Measurements from ENCODE around the gene ASPA.

DNA sequence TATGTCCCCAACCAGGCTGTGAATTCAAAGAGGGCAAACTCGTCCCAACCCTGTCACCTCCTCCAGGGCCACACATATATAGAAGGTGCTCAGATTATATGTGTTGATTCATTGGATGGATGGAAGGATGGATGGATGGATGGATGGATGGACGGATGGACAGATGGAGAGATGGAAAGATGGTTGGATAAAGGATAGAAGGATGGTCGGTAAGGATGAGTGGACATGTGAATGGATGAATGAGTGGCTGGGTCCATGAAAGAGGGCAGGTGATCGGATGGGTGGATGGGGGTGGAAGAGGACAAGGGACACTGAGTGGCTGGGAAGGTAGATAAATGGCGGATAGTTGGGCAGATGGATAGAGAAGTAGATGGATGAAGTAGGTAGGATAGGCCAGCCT, 51.7 kb downstream of the ASPA start:
- no peak for TF ChIP-seq CTCF (conservative IDR thresholded peaks at IDR 0.05 in 1 of 2, IDR thresholded peaks at IDR 0.05 in 1 of 2; ENCODE audit: low read depth in 1 of 2, low read length in 2 of 2)
- no peak for TF ChIP-seq EZH2 (IDR thresholded peaks at IDR 0.05; ENCODE audit: low read length, missing control alignments)
